HepG2 (cell line): Measurements from ENCODE around the gene TTLL4. TPM values are rescaled to one million over a fixed set of nuclear protein-coding genes. Genes with fewer than 3 reads are reported as not detected.
A peak's percentile ranks its signal among the peaks of the same experiment; 100 is the strongest.

Experiments
- ELK4 ChIP-seq: sonication (generic); formaldehyde crosslinking; IDR thresholded peaks from 2 replicates; pipeline ENCODE4 v1.9.0; 2021; ENCODE audit warnings: missing genetic modification reagents, borderline replicate concordance
- FOXP1 ChIP-seq, 2 experiments: fragments of 450-650 bp in 1 of 2; IDR thresholded peaks; 2 replicates each; pipeline ENCODE4 v1.6.1; 2017 to 2018; ENCODE audit warnings: antibody characterized with exemption in 1 of 2
- HCFC1 ChIP-seq: fragments of 150-350 bp; IDR thresholded peaks from 2 replicates; pipeline ENCODE4 v1.6.1; 2014; ENCODE audit warnings: low read depth, low read length
- HMG20A ChIP-seq: IDR thresholded peaks from 2 replicates; pipeline ENCODE4 v1.6.1; 2016; ENCODE audit warnings: borderline replicate concordance
- HNRNPL ChIP-seq: fragments of 200-400 bp; formaldehyde crosslinking; IDR thresholded peaks from 2 replicates; pipeline ENCODE4 v1.6.1; 2017; ENCODE audit warnings: mild to moderate bottlenecking, low read depth, low read length
- KIAA2018 ChIP-seq: sonication (generic); formaldehyde crosslinking; IDR thresholded peaks from 2 replicates; pipeline ENCODE4 v1.5.0; 2020; ENCODE audit warnings: mild to moderate bottlenecking, missing genetic modification reagents, borderline replicate concordance
- MAX ChIP-seq: IDR thresholded peaks from 2 replicates; pipeline ENCODE4 v1.6.1; 2012; ENCODE audit warnings: inconsistent platforms
- SIN3A ChIP-seq: IDR thresholded peaks from 2 replicates; pipeline ENCODE4 v1.6.1; 2011; ENCODE audit warnings: low read depth, mild to moderate bottlenecking, control low read depth, low read length, borderline replicate concordance
- SKI ChIP-seq: fragments of 450-650 bp; IDR thresholded peaks from one replicate; pipeline ENCODE4 v1.6.1; 2018; ENCODE audit warnings: mild to moderate bottlenecking; ENCODE audit not compliant: partially characterized antibody
- SRSF1 ChIP-seq: fragments of 200-400 bp; formaldehyde crosslinking; optimal IDR thresholded peaks from 2 replicates; pipeline ENCODE3; 2017; ENCODE audit warnings: mild to moderate bottlenecking, low read depth, low read length, moderate library complexity
- WIZ ChIP-seq: sonication (generic); formaldehyde crosslinking; IDR thresholded peaks from 2 replicates; pipeline ENCODE4 v1.5.1; 2020; ENCODE audit warnings: mild to moderate bottlenecking, missing genetic modification reagents
- ZNF616 ChIP-seq: sonication (generic); formaldehyde crosslinking; IDR thresholded peaks from 2 replicates; pipeline ENCODE4 v1.5.0; 2020; ENCODE audit warnings: low read depth, mild to moderate bottlenecking, missing genetic modification reagents
- ZNF768 ChIP-seq: sonication (generic); formaldehyde crosslinking; IDR thresholded peaks from 2 replicates; pipeline ENCODE4 v1.4.0; 2020; ENCODE audit warnings: missing genetic modification reagents
- polyA plus RNA-seq, 8 experiments: library from polyadenylated mRNA; depleted of rRNA in 3 of 8; stranded (reverse) in 7 of 8; unstranded in 1 of 8; fragments of >200 nt; fragmentation: Illumina TruSeq in 4 of 8; extraction: Trizol in 4 of 8; gene quantifications; 2 replicates each; pipeline versions ENCODE4 v1.2.1 to v1.2.3, GENCODE V29; 2011 to 2016; ENCODE audit warnings: low read depth in 4 of 8, missing spikeins in 1 of 8, mixed read lengths in 1 of 8; ENCODE audit not compliant: insufficient read depth in 1 of 8
- total RNA-seq, 5 experiments: library from RNA; depleted of rRNA; stranded (reverse); fragments of >200 nt; fragmentation: Illumina TruSeq; extraction: Trizol; gene quantifications; 2 replicates each; pipeline ENCODE4 v1.2.3, GENCODE V29; 2016; ENCODE audit warnings: low read depth in 1 of 5
- TF ChIP-seq, protein P1 (sequence below): sonication (generic); formaldehyde crosslinking; conservative IDR thresholded peaks from 2 replicates; pipeline ENCODE4 v1.8.1; 2023; ENCODE audit warnings: missing genetic modification reagents

Gene TTLL4
- total and polyA plus RNA-seq, 2 of the 13 experiments (the other 11 are each of a cell fraction or from before 2014, with no cell fraction given) = 77.5 to 84.6 TPM

DNA sequence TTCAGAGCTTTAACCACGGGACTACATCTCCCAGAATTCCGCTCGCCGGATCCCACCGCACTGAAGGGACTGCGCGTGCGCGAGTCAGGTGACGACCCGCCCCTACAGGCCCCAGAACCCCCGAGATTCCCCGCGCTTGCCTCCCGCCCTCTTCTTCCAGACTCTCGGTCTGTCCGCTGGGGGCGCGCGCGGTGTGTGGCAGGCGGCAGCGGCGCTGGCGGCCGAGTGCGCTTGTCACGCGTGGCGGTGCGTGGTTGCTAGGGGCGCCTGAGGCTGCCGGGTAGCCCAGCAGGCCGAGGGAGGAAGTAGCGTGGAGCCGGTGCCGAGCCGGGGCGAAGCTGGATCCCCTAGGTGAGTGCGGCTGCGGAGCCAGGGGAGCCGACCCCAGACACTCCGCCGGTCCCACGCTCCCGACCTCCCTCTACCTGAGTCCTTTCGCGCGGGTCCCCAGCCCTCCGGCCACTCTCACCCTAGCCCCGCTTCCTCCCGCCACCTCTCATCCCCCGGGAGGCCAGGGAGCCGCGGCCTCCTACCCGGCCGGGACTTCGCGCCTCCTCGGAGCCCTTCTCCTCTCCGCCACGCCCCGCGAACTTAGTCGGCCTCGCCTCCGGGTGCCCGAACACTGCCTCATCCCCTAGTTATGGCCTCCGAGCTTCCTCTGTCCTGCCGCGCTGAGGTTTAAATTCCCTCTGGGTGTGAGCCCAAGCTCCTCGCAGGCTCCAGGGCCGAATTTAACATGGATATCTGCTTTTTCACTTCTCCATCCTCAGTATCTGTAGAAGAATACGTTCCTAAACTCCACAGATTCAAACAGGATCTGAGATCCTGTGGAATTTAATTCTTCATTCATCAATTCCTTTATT lies at the start of gene TTLL4 (continued):
- TF ChIP-seq KIAA2018 = no peak
- TF ChIP-seq FOXP1 (IDR thresholded peaks at IDR 0.05) = no peak
- TF ChIP-seq FOXP1 (CRISPR knock-in tag; IDR thresholded peaks at IDR 0.05) = 0 out of 2 replicates have a peak, but pooled peaks have one; percentile 17
- TF ChIP-seq ELK4 (CRISPR knock-in tag) = 0 out of 2 replicates have a peak, but pooled peaks have one; percentile 33
- peak; percentile 80 for TF ChIP-seq ZNF768
- peak; percentile 95; the same call in 1 of the 2 replicates for TF ChIP-seq ZNF616
- TF ChIP-seq HCFC1 = peak; percentile 90
- peak; percentile 14; the same call in 1 of the 2 replicates for TF ChIP-seq SIN3A
- TF ChIP-seq HNRNPL = 0 out of 2 replicates have a peak, but pooled peaks have one; percentile 17
- TF ChIP-seq, protein P1, sequence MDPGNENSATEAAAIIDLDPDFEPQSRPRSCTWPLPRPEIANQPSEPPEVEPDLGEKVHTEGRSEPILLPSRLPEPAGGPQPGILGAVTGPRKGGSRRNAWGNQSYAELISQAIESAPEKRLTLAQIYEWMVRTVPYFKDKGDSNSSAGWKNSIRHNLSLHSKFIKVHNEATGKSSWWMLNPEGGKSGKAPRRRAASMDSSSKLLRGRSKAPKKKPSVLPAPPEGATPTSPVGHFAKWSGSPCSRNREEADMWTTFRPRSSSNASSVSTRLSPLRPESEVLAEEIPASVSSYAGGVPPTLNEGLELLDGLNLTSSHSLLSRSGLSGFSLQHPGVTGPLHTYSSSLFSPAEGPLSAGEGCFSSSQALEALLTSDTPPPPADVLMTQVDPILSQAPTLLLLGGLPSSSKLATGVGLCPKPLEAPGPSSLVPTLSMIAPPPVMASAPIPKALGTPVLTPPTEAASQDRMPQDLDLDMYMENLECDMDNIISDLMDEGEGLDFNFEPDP (CRISPR knock-in tag) = no peak
- TF ChIP-seq SRSF1 = peak; percentile 2
- TF ChIP-seq MAX = peak; percentile 90
- TF ChIP-seq HMG20A (CRISPR knock-in tag) = peak; percentile 8; the same call in 1 of the 2 replicates
- TF ChIP-seq SKI = peak; percentile 85
- peak; percentile 97 for TF ChIP-seq WIZ (CRISPR knock-in tag)
